Immature natural killer cell (primary cell): Measurements from ENCODE around the gene TRIP13. TPM values are rescaled to one million over a fixed set of nuclear protein-coding genes. Genes with fewer than 3 reads are reported as not detected.
"Not testable (repeated sequence)": the region's sequence is repeated elsewhere in the genome, so short reads cannot be mapped to it uniquely, and the experiment has no call there.

Experiments
- DNase-seq, 3 donors: peaks; one replicate each; pipeline ENCODE4 v3.0.0; 2022; ENCODE audit warnings: mixed read lengths in 1 of 3
- H3K27ac Mint-ChIP-seq, 6 donors: one replicate each; pipeline ENCODE4 v1.8.0; 2020; ENCODE audit warnings: mixed read lengths in 6 of 6, mild to moderate bottlenecking in 5 of 6, inconsistent platforms in 4 of 6, moderate library complexity in 3 of 6
- H3K27me3 Mint-ChIP-seq, 3 donors: one replicate each; pipeline ENCODE4 v1.8.0; 2020 to 2021; ENCODE audit warnings: low read depth in 3 of 3, mild to moderate bottlenecking in 3 of 3, mixed read lengths in 3 of 3, moderate library complexity in 3 of 3, inconsistent platforms in 1 of 3
- H3K36me3 Mint-ChIP-seq, 3 donors: one replicate each; pipeline ENCODE4 v1.8.0; 2020; ENCODE audit warnings: mixed read lengths in 3 of 3, inconsistent platforms in 2 of 3, mild to moderate bottlenecking in 2 of 3
- H3K4me1 Mint-ChIP-seq, 2 donors: one replicate each; pipeline ENCODE4 v1.8.0; 2020; ENCODE audit warnings: inconsistent platforms in 2 of 2, mild to moderate bottlenecking in 2 of 2, mixed read lengths in 2 of 2, moderate library complexity in 1 of 2
- H3K4me3 Mint-ChIP-seq, 5 donors: one replicate each; pipeline ENCODE4 v1.8.0; 2020; ENCODE audit warnings: mild to moderate bottlenecking in 5 of 5, mixed read lengths in 5 of 5, inconsistent platforms in 3 of 5, moderate library complexity in 3 of 5
- H3K9me3 Mint-ChIP-seq, 6 donors: one replicate each; pipeline ENCODE4 v1.8.0; 2020; ENCODE audit warnings: mild to moderate bottlenecking in 6 of 6, mixed read lengths in 6 of 6, inconsistent platforms in 4 of 6, moderate library complexity in 3 of 6
- polyA plus RNA-seq, 3 donors: library from polyadenylated mRNA; unstranded; fragments of 300-500 nt; fragmentation: Illumina TruSeq; gene quantifications; one replicate each; pipeline ENCODE4 v1.2.3, GENCODE V29; 2021

Gene TRIP13, protein sequence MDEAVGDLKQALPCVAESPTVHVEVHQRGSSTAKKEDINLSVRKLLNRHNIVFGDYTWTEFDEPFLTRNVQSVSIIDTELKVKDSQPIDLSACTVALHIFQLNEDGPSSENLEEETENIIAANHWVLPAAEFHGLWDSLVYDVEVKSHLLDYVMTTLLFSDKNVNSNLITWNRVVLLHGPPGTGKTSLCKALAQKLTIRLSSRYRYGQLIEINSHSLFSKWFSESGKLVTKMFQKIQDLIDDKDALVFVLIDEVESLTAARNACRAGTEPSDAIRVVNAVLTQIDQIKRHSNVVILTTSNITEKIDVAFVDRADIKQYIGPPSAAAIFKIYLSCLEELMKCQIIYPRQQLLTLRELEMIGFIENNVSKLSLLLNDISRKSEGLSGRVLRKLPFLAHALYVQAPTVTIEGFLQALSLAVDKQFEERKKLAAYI
- 1 to 10 TPM in 1 of 3 donors, under 1 TPM in 2; 0.41 to 2.1 (median 0.72) TPM for polyA plus RNA-seq

DNA sequence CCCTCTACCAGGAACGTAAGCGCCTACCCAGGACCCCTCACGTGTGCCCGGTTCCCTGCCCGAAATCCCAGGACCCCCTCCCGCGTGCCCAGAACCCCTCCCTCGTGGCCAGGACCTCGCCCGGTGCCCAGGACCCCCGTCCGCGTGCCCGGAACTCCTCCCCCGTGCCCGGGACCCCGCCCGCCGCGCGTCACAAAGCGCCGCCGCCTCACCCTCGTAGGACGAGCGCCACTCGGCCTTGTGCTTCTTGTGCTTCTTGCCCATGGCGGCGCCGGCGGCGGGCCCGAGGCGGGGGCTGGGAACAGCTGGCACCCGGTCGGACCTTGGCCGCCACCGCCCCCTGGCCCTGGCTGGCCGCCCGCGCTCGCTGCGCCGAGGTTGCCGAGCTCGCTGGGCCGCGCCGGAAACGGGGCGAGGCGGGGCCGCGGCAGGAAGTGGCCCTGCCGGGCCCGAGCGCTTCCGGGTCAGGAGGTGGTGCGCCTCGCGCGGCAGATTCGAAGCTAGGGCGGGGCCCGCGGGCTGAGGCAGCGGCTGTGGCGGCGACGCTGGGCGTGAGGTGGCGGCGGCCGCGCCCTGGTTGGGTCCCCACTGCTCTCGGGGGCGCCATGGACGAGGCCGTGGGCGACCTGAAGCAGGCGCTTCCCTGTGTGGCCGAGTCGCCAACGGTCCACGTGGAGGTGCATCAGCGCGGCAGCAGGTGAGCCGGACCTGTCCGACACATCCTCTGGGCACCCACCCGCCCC, at the start of gene TRIP13, which contains the start of gene BRD9:
Gene TRIP13 (plus strand): TSS at position 491 of the 743 bp plus-strand sequence. CDS start 115 bp downstream, at position 606.
Gene BRD9 (minus strand): TSS at position 408 of the 743 bp plus-strand sequence. CDS start 144 bp downstream, at position 264.
- H3K9me3 Mint-ChIP-seq: no peaks in the 10 kb centered on the region
- peak; percentile 80 to 85 (median 84) for DNase-seq
- H3K27me3 Mint-ChIP-seq: peaks cover 0 to 4% (median 4%) of the 10 kb centered on the region in 3 donors
- peak within 1 kb of the TSS; percentile 81 to 88 (median 85) for H3K4me3 Mint-ChIP-seq
- peaks cover 16 to 24% of the 10 kb centered on the region in 2 donors for H3K4me1 Mint-ChIP-seq
- peaks cover 3 to 14% (median 12%) of the 10 kb centered on the region in 3 donors for H3K36me3 Mint-ChIP-seq
- peak within 1 kb of the TSS; percentile 60 to 91 (median 78) for H3K27ac Mint-ChIP-seq

DNA sequence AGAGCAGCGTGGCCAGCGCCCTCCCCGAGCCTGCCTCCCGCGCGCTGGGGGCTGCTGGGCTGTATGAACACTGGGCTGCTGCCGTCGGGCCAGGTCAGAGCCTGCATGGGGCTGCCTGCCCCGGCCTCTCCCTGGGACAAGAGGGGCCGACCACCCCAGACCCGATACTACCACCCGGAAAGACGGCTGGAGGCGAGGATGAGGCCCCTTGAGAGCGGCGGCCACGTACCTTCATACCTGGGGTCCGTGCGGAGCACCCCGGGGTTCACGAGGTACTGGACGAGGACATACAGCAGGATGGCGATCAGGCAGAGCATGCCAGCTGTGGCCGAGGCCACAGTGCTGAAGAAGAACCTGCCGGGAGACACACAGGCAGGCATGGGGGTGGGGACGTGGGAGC, 49.3 kb upstream of the TRIP13 start:
- H3K27ac Mint-ChIP-seq, H3K36me3 Mint-ChIP-seq, H3K4me3 Mint-ChIP-seq, DNase-seq, H3K9me3 Mint-ChIP-seq, H3K27me3 Mint-ChIP-seq, H3K4me1 Mint-ChIP-seq: not testable (repeated sequence)

DNA sequence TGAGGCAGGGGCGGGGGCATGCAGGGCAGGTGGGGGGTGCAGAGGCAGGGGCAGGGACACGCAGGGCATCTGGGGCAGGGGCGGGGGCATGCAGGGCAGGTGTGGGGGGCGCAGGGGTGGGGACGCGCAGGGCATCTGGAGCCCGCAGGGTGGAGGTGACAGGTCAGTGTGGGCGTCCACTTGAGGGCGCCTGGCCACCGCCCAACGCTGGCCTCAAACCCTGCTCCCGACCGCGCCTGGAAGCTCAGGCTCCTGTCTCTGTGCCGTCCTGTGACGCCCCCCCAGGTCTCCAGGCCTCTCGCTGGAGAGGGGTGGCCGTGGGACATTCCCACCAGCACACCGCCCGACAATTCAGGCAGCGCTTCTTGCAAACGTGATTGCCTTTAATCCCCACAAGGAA, 48.8 kb upstream of the TRIP13 start:
- H3K27me3 Mint-ChIP-seq, H3K36me3 Mint-ChIP-seq, H3K9me3 Mint-ChIP-seq, DNase-seq, H3K4me3 Mint-ChIP-seq, H3K4me1 Mint-ChIP-seq: not testable (repeated sequence)
- H3K27ac Mint-ChIP-seq: peak overlapping the region in 1 of 6 donors; percentile 64

DNA sequence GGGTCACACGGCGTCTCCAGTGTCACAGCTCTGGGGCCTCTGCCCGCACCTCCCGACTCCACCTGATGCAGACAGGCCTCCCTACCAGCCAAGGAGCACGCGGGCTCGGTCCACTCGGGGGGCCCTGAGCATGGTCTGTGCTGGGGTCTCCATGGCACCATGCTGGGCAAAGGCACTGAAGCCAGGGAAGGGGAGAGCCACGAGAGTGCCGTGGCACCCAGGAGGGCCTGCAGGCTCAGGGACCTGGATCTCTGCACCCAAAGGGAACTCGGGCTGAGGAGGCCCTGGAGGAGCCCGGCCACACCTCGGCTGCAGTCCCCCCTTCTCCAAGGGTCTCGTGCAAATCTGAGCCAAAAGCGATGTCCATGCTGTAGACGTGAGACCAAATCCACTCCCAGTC, 48.3 kb upstream of the TRIP13 start:
- not testable (repeated sequence) for H3K27me3 Mint-ChIP-seq, H3K4me1 Mint-ChIP-seq, DNase-seq, H3K9me3 Mint-ChIP-seq, H3K4me3 Mint-ChIP-seq, H3K36me3 Mint-ChIP-seq, H3K27ac Mint-ChIP-seq

DNA sequence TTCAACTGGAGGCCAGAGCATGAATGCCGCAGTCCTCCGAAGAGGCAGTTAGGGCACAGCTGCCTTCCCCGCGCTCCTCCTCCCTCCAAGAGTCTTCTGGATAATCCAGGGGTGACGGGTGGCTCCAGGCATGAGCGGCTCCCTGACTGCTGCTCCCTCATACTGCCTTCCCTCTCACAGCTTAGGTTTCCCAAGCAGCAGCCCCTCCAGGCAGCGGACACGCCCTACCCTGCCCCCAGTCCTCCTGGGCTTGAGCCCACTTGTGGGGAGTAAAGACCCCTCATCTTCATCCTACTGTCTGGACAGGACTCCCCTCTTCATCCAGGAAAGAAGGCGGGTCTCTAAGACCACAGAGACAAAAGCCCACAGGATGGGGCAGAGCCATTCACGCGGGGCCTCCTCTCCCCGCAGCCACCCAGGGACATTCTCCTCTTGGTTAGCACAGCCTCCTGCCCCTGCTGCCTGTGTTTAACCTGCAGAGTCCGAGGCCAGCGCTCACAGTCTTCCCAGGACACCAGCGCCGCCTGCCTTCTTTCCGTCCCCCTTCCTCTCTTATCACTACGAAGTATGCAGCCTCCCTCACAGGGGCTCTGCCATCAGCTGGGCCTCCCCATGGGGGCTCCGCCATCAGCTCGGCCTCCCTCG, 47.5 kb upstream of the TRIP13 start:
- not testable (repeated sequence) for H3K4me1 Mint-ChIP-seq, H3K9me3 Mint-ChIP-seq, H3K27me3 Mint-ChIP-seq, H3K4me3 Mint-ChIP-seq, H3K36me3 Mint-ChIP-seq, H3K27ac Mint-ChIP-seq, DNase-seq

DNA sequence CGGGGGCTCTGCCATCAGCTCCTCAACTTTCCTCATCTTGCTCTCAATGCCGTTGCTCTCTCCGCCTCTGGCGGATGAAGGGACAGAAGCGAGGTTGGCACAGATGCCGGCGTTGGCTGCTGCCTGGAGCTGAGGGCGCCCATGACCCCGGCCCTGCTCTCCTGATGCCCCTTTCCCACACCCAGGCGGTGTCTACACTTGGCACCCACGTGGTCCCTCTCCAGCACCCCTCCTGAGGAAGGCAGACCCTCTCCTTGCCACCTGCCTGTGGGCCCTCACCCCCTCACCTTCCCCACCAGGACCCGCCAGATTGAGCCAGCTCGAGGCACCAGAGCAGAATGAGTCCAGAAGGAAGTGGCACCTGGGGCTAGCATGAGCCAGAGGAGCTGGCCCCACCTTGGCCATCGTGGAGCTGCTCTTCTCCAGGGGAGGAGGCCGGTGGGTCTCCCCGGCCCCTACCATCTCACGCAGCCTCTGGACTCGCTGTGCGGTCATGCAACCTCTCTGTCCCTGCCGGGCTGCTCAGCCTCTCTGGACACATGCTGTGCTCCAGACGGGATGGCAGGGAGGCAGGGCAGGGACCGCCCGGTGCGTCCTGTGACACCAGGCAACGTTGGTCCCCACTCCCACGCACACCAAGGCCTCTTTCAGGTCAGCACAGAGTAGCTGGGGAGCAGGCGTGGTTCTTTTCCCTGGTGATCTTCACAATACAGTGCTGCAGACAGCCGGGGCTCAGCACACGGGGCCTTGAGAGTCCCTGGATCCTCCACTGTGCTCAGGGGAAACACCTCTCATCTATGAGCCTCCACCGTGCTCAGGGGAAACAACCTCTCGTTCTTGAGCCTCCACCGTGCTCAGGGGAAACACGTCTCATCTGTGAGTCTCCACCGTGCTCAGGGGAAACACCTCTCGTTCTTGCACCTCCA, 46.7 kb upstream of the TRIP13 start:
- H3K27me3 Mint-ChIP-seq: not testable (repeated sequence)

DNA sequence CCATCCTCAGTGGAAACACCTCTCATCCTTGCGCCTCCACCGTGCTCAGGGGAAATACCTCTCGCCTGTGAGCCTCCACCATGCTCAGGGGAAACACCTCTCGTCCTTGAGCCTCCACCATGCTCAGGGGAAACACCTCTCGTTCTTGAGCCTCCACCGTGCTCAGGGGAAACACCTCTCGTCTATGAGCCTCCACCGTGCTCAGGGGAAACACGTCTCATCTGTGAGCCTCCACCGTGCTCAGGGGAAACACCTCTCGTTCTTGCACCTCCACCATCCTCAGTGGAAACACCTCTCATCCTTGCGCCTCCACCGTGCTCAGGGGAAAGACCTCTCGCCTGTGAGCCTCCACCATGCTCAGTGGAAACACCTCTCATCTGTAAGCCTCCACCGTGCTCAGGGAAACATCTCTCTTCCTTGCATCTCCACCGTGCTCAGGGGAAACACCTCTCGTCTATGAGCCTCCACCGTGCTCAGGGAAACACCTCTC, 46.0 kb upstream of the TRIP13 start:
- not testable (repeated sequence) for H3K4me1 Mint-ChIP-seq, H3K36me3 Mint-ChIP-seq, H3K27ac Mint-ChIP-seq, H3K4me3 Mint-ChIP-seq, H3K27me3 Mint-ChIP-seq, DNase-seq, H3K9me3 Mint-ChIP-seq

More for the DNA sequence above, 46.7 kb upstream of the TRIP13 start:
- H3K36me3 Mint-ChIP-seq, H3K9me3 Mint-ChIP-seq, H3K4me1 Mint-ChIP-seq, DNase-seq, H3K4me3 Mint-ChIP-seq, H3K27ac Mint-ChIP-seq: not testable (repeated sequence)

DNA sequence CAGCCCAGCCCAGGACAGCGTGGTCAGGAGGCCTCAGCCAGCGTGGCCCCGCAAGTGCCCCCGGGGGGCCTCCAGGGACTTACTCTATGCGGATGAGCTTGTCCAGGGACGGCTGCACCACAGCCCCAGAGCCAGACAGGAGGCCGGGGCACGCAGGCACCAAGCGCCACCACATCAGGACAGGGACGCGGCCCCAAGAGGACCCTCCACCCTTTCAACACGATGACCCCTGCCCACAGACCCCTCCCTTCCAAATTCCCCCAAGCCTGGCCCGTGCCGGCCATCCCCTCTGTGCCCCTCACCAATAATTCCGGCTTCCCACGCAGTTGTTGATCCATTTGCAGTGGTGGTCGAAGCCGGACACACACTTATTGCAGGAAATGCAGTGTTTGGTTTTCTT, 45.5 kb upstream of the TRIP13 start:
- H3K4me3 Mint-ChIP-seq, H3K9me3 Mint-ChIP-seq, H3K36me3 Mint-ChIP-seq, H3K4me1 Mint-ChIP-seq, H3K27me3 Mint-ChIP-seq, DNase-seq, H3K27ac Mint-ChIP-seq: not testable (repeated sequence)

DNA sequence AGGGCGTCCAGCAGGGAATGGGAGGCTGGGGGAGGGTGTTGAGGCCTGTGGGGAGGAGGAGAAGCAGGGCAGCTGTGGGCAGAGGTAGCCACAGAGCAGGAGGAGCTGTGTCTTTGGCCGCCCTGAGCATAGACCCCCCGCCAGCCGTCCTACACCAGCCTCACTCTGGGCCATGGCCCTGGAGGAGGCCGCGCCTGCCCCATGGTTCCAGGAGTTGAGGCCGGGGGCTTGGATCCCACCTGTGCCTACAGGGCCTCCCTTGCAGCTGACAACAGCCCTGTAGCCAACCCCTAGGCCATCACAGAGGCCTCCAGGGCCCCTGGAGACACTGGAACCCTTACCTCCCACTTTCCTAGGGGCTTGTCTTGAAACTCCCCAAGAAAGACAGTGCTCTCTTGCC, 44.9 kb upstream of the TRIP13 start:
- H3K4me1 Mint-ChIP-seq, H3K9me3 Mint-ChIP-seq, DNase-seq, H3K4me3 Mint-ChIP-seq, H3K36me3 Mint-ChIP-seq, H3K27me3 Mint-ChIP-seq, H3K27ac Mint-ChIP-seq: not testable (repeated sequence)

DNA sequence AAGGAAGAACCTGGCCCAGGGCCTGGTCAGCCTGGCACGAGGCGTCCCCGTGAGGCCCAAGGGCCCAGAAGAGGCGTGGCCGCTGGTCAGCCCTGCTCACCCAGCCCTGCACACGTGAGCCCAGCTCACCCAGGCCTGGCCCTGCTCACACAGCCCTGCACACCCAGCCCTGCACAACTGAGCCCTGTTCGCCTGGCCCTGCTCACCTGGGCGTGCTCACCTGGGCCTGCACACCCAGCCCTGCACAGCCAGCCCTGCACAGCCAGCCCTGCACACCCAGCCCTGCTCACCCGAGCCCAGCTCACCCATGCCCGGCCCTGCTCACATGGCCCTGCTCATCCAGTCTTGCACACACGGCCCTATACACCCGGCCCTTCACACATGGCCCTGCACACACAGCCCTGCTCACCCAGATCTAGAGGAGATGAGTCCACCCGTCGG, 44.0 kb upstream of the TRIP13 start:
- peaks cover 3 to 8% (median 5%) of the 10 kb centered on the region in 3 donors for H3K27me3 Mint-ChIP-seq
- no peaks in the 10 kb centered on the region for H3K4me1 Mint-ChIP-seq
- H3K4me3 Mint-ChIP-seq: no peak overlapping the region
- peaks cover 0 to 1% (median 0%) of the 10 kb centered on the region in 6 donors for H3K9me3 Mint-ChIP-seq
- H3K36me3 Mint-ChIP-seq: no peaks in the 10 kb centered on the region
- H3K27ac Mint-ChIP-seq: no peak overlapping the region
- no peak for DNase-seq

DNA sequence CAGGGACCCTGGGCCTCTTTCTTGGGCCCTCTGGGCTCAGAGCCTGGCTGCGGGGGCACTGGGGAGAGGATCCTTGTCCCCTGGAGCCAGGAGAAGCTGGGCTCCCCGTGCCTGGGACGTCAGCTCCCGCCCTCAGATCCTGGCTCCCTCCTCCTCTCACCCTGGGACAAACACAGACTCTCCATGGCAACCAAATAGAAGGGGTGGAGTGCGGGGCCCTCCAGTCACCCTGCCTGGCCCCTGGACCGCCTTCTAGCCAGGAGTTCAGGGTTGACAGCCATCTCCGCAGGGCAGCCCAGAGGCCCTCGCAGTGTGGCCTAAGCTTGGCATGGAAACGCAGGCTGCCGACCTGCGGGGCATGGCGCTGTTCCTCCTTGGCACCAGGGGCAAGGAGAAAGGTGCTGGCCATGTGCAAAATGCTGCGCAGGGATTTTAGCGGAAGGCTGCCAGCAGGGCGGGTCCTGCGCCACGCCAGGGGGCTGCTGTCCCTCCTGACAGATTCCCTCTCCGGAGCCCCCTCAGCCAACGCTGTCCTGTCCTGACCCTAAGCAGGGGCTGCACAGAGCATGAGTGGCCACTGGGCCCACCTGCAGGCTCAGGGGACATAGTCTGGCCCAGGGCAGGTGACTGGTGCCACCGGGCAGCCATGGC, 42.9 kb upstream of the TRIP13 start:
- Mint-ChIP-seq H3K9me3 (peaks cover 0 to 1% (median 0%) of the 10 kb centered on the region in 6 donors), H3K4me1 (no peaks in the 10 kb centered on the region), H3K4me3 (no peak overlapping the region), H3K27me3 (peaks cover 3 to 8% (median 5%) of the 10 kb centered on the region in 3 donors), H3K36me3 (no peaks in the 10 kb centered on the region), H3K27ac (no peak overlapping the region)
- DNase-seq: no peak

DNA sequence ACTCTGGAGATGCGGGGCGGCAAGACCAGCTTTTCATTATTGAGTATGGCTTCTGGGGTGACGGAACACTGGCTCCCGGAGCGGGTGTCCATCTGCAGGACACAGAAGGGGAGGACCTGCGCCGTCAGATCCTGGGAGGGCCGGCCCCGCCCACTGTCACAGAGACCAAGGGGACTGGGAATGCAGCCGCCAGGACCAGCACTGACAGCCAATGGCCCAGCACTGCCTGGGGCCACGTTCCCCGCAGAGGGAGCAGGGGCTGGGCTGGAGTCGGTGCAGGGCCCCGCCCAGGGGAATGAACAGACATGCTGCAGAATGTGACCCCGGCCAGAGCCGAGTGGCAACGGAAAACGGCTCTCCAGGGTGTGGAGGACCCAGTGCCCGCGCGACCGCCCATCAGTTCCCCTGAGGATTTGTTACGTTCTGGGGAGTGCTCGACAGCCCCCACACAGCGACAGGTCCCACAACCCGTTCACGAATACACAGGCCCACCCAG, 42.1 kb upstream of the TRIP13 start, which contains the start of gene ZDHHC11:
Gene ZDHHC11 (minus strand): TSS at position 476 of the 496 bp plus-strand sequence. CDS start 384 bp downstream, at position 92.
- Mint-ChIP-seq H3K4me1 (no peaks in the 10 kb centered on the region), H3K4me3 (no peak within 1 kb of the TSS), H3K36me3 (no peaks in the 10 kb centered on the region), H3K9me3 (peaks cover 0 to 1% (median 0%) of the 10 kb centered on the region in 6 donors), H3K27me3 (peaks cover 5 to 8% (median 6%) of the 10 kb centered on the region in 3 donors), H3K27ac (no peak within 1 kb of the TSS)
- DNase-seq: no peak
